ENCODE measurements around the gene OLA1. TPM values are rescaled to one million over a fixed set of nuclear protein-coding genes. Genes with fewer than 3 reads are reported as not detected.

The OLA1 gene
- total RNA-seq, 1 experiment from 2014 or later = 124 TPM

GRCh38 chr2:174210862-174211261 lies 37.5 kb downstream of the OLA1 start:
- H3K4me1 Mint-ChIP-seq (ENCODE audit: low read depth, unreplicated experiment) = peaks cover 26% of the 10 kb centered on the region
- no peaks in the 10 kb centered on the region for H3K9me3 Mint-ChIP-seq (ENCODE audit: low read depth, unreplicated experiment)
- intact Hi-C loops (cut with micrococcal nuclease; ENCODE audit: unreplicated experiment) = no loop called here
- CTCF ChIA-PET = no interaction called here
- TF ChIP-seq, protein P1, sequence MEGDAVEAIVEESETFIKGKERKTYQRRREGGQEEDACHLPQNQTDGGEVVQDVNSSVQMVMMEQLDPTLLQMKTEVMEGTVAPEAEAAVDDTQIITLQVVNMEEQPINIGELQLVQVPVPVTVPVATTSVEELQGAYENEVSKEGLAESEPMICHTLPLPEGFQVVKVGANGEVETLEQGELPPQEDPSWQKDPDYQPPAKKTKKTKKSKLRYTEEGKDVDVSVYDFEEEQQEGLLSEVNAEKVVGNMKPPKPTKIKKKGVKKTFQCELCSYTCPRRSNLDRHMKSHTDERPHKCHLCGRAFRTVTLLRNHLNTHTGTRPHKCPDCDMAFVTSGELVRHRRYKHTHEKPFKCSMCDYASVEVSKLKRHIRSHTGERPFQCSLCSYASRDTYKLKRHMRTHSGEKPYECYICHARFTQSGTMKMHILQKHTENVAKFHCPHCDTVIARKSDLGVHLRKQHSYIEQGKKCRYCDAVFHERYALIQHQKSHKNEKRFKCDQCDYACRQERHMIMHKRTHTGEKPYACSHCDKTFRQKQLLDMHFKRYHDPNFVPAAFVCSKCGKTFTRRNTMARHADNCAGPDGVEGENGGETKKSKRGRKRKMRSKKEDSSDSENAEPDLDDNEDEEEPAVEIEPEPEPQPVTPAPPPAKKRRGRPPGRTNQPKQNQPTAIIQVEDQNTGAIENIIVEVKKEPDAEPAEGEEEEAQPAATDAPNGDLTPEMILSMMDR (IDR thresholded peaks at IDR 0.05; ENCODE audit: unreplicated experiment) = no peak
- no peaks in the 10 kb centered on the region for H3K36me3 Mint-ChIP-seq (ENCODE audit: insufficient read depth, unreplicated experiment)
- no peaks in the 10 kb centered on the region for H3K27me3 Mint-ChIP-seq (ENCODE audit: unreplicated experiment)
- H3K4me3 Mint-ChIP-seq (ENCODE audit: low read depth, unreplicated experiment) = no peak overlapping the region
- DNase-seq = no peak
- no TSS peak for BruUV-seq (replicated peaks)
- peak overlapping the region; percentile 6 for H3K27ac Mint-ChIP-seq (ENCODE audit: unreplicated experiment)

DNA sequence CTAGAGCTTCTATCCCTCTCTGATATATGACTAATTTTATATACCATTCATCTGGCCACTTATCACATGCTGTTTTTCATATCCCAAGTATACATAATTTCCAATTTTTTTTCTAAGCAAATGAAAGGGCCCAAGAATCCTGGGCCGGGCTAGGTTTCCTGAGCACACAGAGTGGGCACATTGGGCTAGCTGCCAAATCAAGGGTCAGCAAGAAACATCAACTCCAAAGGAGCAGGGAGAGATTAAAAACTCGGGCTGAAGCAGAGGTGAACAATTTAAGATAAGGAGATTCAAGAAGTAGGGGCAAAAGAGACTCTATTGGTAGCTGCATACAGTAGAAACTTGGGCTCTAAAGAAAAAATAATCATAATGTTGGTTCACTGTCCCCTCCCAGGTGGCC lies 39.0 kb downstream of the OLA1 start:
- H3K27ac Mint-ChIP-seq (ENCODE audit: unreplicated experiment) = no peak overlapping the region
- H3K4me3 Mint-ChIP-seq (ENCODE audit: low read depth, unreplicated experiment) = no peak overlapping the region
- H3K9me3 Mint-ChIP-seq (ENCODE audit: low read depth, unreplicated experiment) = no peaks in the 10 kb centered on the region
- CTCF ChIA-PET = interaction anchor here (0.5 kb wide), 1 partner anchor 687 kb away, joined by 3 read pairs; no protein-coding TSS in a partner anchor
- no peak for DNase-seq
- no TSS peak for BruUV-seq (replicated peaks)
- peaks cover 26% of the 10 kb centered on the region for H3K4me1 Mint-ChIP-seq (ENCODE audit: low read depth, unreplicated experiment)
- H3K36me3 Mint-ChIP-seq (ENCODE audit: insufficient read depth, unreplicated experiment) = no peaks in the 10 kb centered on the region
- TF ChIP-seq, protein P1 (IDR thresholded peaks at IDR 0.05; ENCODE audit: unreplicated experiment) = no peak
- no peaks in the 10 kb centered on the region for H3K27me3 Mint-ChIP-seq (ENCODE audit: unreplicated experiment)
- intact Hi-C loops (cut with micrococcal nuclease; ENCODE audit: unreplicated experiment) = no loop called here

- no TSS peak for BruUV-seq (replicated peaks)
- H3K4me3 Mint-ChIP-seq (ENCODE audit: low read depth, unreplicated experiment) = no peak overlapping the region
- CTCF ChIA-PET = no interaction called here
These were observed 40.3 kb downstream of the OLA1 start for GRCh38 chr2:174208026-174208425.

GRCh38 chr2:174205562-174205961 lies 42.8 kb downstream of the OLA1 start:
- H3K27ac Mint-ChIP-seq (ENCODE audit: unreplicated experiment) = no peak overlapping the region
- CTCF ChIA-PET = no interaction called here
- peaks cover 18% of the 10 kb centered on the region for H3K4me1 Mint-ChIP-seq (ENCODE audit: low read depth, unreplicated experiment)
- intact Hi-C loops (cut with micrococcal nuclease; ENCODE audit: unreplicated experiment) = no loop called here
- no peak for DNase-seq
- no TSS peak for BruUV-seq (replicated peaks)
- H3K9me3 Mint-ChIP-seq (ENCODE audit: low read depth, unreplicated experiment) = no peaks in the 10 kb centered on the region
- H3K4me3 Mint-ChIP-seq (ENCODE audit: low read depth, unreplicated experiment) = no peak overlapping the region
- H3K27me3 Mint-ChIP-seq (ENCODE audit: unreplicated experiment) = no peaks in the 10 kb centered on the region
- no peaks in the 10 kb centered on the region for H3K36me3 Mint-ChIP-seq (ENCODE audit: insufficient read depth, unreplicated experiment)
- TF ChIP-seq, protein P1 (IDR thresholded peaks at IDR 0.05; ENCODE audit: unreplicated experiment) = no peak

More at GRCh38 chr2:174208026-174208425, 40.3 kb downstream of the OLA1 start:
- TF ChIP-seq, protein P1 (IDR thresholded peaks at IDR 0.05; ENCODE audit: unreplicated experiment) = no peak
- Mint-ChIP-seq H3K9me3 (ENCODE audit: low read depth, unreplicated experiment) (no peaks in the 10 kb centered on the region), H3K4me1 (ENCODE audit: low read depth, unreplicated experiment) (peaks cover 26% of the 10 kb centered on the region), H3K27ac (ENCODE audit: unreplicated experiment) (peak overlapping the region; percentile 7), H3K36me3 (ENCODE audit: insufficient read depth, unreplicated experiment) (no peaks in the 10 kb centered on the region), H3K27me3 (ENCODE audit: unreplicated experiment) (no peaks in the 10 kb centered on the region)
- intact Hi-C loops (cut with micrococcal nuclease; ENCODE audit: unreplicated experiment) = no loop called here
- DNase-seq = no peak

All from Calu3 (cell line).